CD14-positive monocyte (primary cell): Measurements from ENCODE around the gene PCNT. TPM values are rescaled to one million over a fixed set of nuclear protein-coding genes. Genes with fewer than 3 reads are reported as not detected.

Experiments used
- DNase-seq, 3 donors: peaks; one replicate each; pipeline ENCODE4 v3.0.0-alpha.2; 2011 to 2022
- H2AFZ ChIP-seq: 2 replicates; pipeline ENCODE4 v1.6.0; 2012; ENCODE audit warnings: mild to moderate bottlenecking, low read depth, low read length, inconsistent platforms; ENCODE audit not compliant: insufficient read depth, poor library complexity, severe bottlenecking
- H3K27ac ChIP-seq, 2 donors: 1 replicate in 1 of 2; 2 replicates in 1 of 2; pipeline ENCODE4 v1.5.1; 2012 to 2013; ENCODE audit warnings: low read length in 2 of 2, control low read depth in 1 of 2, inconsistent platforms in 1 of 2, low read depth in 1 of 2, mild to moderate bottlenecking in 1 of 2
- H3K27me3 ChIP-seq, 2 donors: one replicate each; pipeline versions ENCODE4 v1.6.0 to v1.6.1; 2011 to 2013; ENCODE audit warnings: low read length in 2 of 2; ENCODE audit not compliant: control insufficient read depth in 2 of 2, insufficient read depth in 2 of 2
- H3K36me3 ChIP-seq, 2 donors: replicated peaks in 1 of 2; 1 replicate in 1 of 2; 2 replicates in 1 of 2; pipeline versions ENCODE4 v1.5.1 to v1.6.1; 2012 to 2013; ENCODE audit warnings: low read length in 2 of 2, control low read depth in 1 of 2, inconsistent platforms in 1 of 2, mild to moderate bottlenecking in 1 of 2; ENCODE audit not compliant: insufficient read depth in 2 of 2, control insufficient read depth in 1 of 2
- H3K4me1 ChIP-seq, 2 donors: 1 replicate in 1 of 2; 2 replicates in 1 of 2; pipeline versions ENCODE4 v1.5.1 to v1.6.1; 2012 to 2013; ENCODE audit warnings: low read length in 2 of 2, control low read depth in 1 of 2, inconsistent platforms in 1 of 2, mild to moderate bottlenecking in 1 of 2, moderate library complexity in 1 of 2; ENCODE audit not compliant: insufficient read depth in 2 of 2, control insufficient read depth in 1 of 2
- H3K4me2 ChIP-seq: replicated peaks from 2 replicates; pipeline ENCODE3; 2012; ENCODE audit warnings: low read length, moderate library complexity, mild to moderate bottlenecking; ENCODE audit not compliant: poor library complexity, severe bottlenecking; ENCODE audit errors: extremely low read depth
- H3K4me3 ChIP-seq, 3 experiments: fragments of 200-600 bp in 1 of 3; sonication (generic) in 1 of 3; replicated peaks in 1 of 3; 1 replicate in 2 of 3; 2 replicates in 1 of 3; pipeline ENCODE4 v1.5.1; 2011 to 2013; ENCODE audit warnings: low read length in 3 of 3, mild to moderate bottlenecking in 3 of 3, control low read depth in 2 of 3, low read depth in 2 of 3, inconsistent platforms in 1 of 3, moderate library complexity in 1 of 3
- H3K79me2 ChIP-seq: 2 replicates; pipeline ENCODE4 v1.6.0; 2012; ENCODE audit warnings: mild to moderate bottlenecking, control low read depth, inconsistent platforms, low read length, moderate library complexity; ENCODE audit not compliant: insufficient read depth
- H3K9ac ChIP-seq: 2 replicates; pipeline ENCODE4 v1.6.0; 2017; ENCODE audit warnings: low read length, mild to moderate bottlenecking; ENCODE audit not compliant: insufficient read depth, poor library complexity, severe bottlenecking
- H3K9me3 ChIP-seq, 2 donors: replicated peaks in 1 of 2; 1 replicate in 1 of 2; 2 replicates in 1 of 2; pipeline versions ENCODE4 v1.5.1 to v1.6.1; 2012 to 2013; ENCODE audit warnings: low read length in 2 of 2, control low read depth in 1 of 2; ENCODE audit not compliant: control insufficient read depth in 1 of 2, insufficient read depth in 1 of 2
- H4K20me1 ChIP-seq: 2 replicates; pipeline ENCODE4 v1.6.0; 2012; ENCODE audit warnings: mild to moderate bottlenecking, low read length, control low read depth, moderate library complexity; ENCODE audit not compliant: insufficient read depth
- H3K27ac Mint-ChIP-seq, 7 donors: one replicate each; pipeline ENCODE4 v1.8.0; 2020; ENCODE audit warnings: mild to moderate bottlenecking in 7 of 7, mixed read lengths in 7 of 7, moderate library complexity in 6 of 7, inconsistent platforms in 2 of 7
- H3K27me3 Mint-ChIP-seq, 3 donors: one replicate each; pipeline ENCODE4 v1.8.0; 2021 to 2022; ENCODE audit warnings: low read depth in 3 of 3, mild to moderate bottlenecking in 3 of 3, mixed read lengths in 3 of 3, moderate library complexity in 3 of 3, inconsistent platforms in 1 of 3
- H3K36me3 Mint-ChIP-seq, 2 donors: one replicate each; pipeline ENCODE4 v1.8.0; 2020; ENCODE audit warnings: mixed read lengths in 2 of 2, inconsistent platforms in 1 of 2, mild to moderate bottlenecking in 1 of 2
- H3K4me1 Mint-ChIP-seq: one replicate; pipeline ENCODE4 v1.8.0; 2020; ENCODE audit warnings: mild to moderate bottlenecking, mixed read lengths
- H3K4me3 Mint-ChIP-seq, 2 donors: one replicate each; pipeline ENCODE4 v1.8.0; 2020; ENCODE audit warnings: mild to moderate bottlenecking in 2 of 2, mixed read lengths in 2 of 2, moderate library complexity in 1 of 2
- H3K9me3 Mint-ChIP-seq, 7 donors: one replicate each; pipeline ENCODE4 v1.8.0; 2020 to 2022; ENCODE audit warnings: mixed read lengths in 7 of 7, mild to moderate bottlenecking in 6 of 7, moderate library complexity in 6 of 7, inconsistent platforms in 2 of 7
- CTCF ChIP-seq: fragments of 200-600 bp; IDR thresholded peaks from one replicate; pipeline ENCODE4 v1.8.0; 2022; ENCODE audit warnings: antibody characterized with exemption, mild to moderate bottlenecking
- WGBS: methylation state at CpG from one replicate; pipeline ENCODE4 v1.1.5; 2013; ENCODE audit warnings: missing lambda C conversion rate; ENCODE audit not compliant: insufficient coverage; 5-methylcytosine and 5-hydroxymethylcytosine counted together
- intact Hi-C, 2 donors: fragments of 100-400 bp; cut with micrococcal nuclease; formaldehyde crosslinking; loops; one replicate each; pipeline versions ENCODE4 v1.15.0 to v1.15.1; 2023
- polyA plus RNA-seq, 3 donors: library from polyadenylated mRNA; depleted of rRNA in 1 of 3; unstranded in 2 of 3; stranded (reverse) in 1 of 3; fragments of 300-500 nt in 2 of 3; fragments of >200 nt in 1 of 3; fragmentation: Illumina TruSeq in 2 of 3; gene quantifications; 1 replicate in 2 of 3; 2 replicates in 1 of 3; pipeline ENCODE4 v1.2.3, GENCODE V29; 2012 to 2021

The PCNT gene
- polyA plus RNA-seq, 3 donors = 4.2 to 16.3 (median 5.1) TPM

GRCh38 chr21:46424039-46424591, 100.2 kb downstream of the PCNT start:
- Histone ChIP-seq H3K27me3 (no peaks in the 10 kb centered on the region), H3K4me1 (no peaks in the 10 kb centered on the region), H3K27ac (peak overlapping the region in 1 of 2 donors; percentile 26), H2AFZ (no peak overlapping the region), H3K36me3 (peaks cover 39 to 81% of the 10 kb centered on the region in 2 donors), H3K9me3 (no peaks in the 10 kb centered on the region), H3K4me3 (no peak overlapping the region), H3K4me2 (no peak overlapping the region), H3K9ac (no peak overlapping the region), H4K20me1 (no peaks in the 10 kb centered on the region), H3K79me2 (no peaks in the 10 kb centered on the region)
- H3K36me3 Mint-ChIP-seq = peaks cover 52 to 74% of the 10 kb centered on the region in 2 donors
- peak overlapping the region in 3 of 7 donors; percentile 15 to 75 (median 30) for H3K27ac Mint-ChIP-seq
- peaks cover 0 to 2% (median 1%) of the 10 kb centered on the region in 3 donors for H3K27me3 Mint-ChIP-seq
- no peak overlapping the region for H3K4me3 Mint-ChIP-seq
- H3K4me1 Mint-ChIP-seq = peaks cover 2% of the 10 kb centered on the region
- 92% methylated on average over 11 of the region's 17 CpGs for WGBS
- intact Hi-C loops = no loop called here
- no peaks in the 10 kb centered on the region for H3K9me3 Mint-ChIP-seq
- DNase-seq = no peak
- no peak for TF ChIP-seq CTCF

GRCh38 chr21:46424621-46425020, 100.7 kb downstream of the PCNT start:
- no peak overlapping the region for H3K9ac ChIP-seq
- no peak overlapping the region for H2AFZ ChIP-seq
- Mint-ChIP-seq H3K36me3 (peaks cover 51 to 73% of the 10 kb centered on the region in 2 donors), H3K4me3 (no peak overlapping the region), H3K27me3 (peaks cover 0 to 2% (median 1%) of the 10 kb centered on the region in 3 donors), H3K4me1 (peaks cover 2% of the 10 kb centered on the region), H3K27ac (no peak overlapping the region), H3K9me3 (no peaks in the 10 kb centered on the region)
- H3K4me2 ChIP-seq = no peak overlapping the region
- WGBS = no CpG with 5 or more reads among the region's 14 CpGs
- H3K27me3 ChIP-seq = no peaks in the 10 kb centered on the region
- H3K4me1 ChIP-seq = no peaks in the 10 kb centered on the region
- no peak for DNase-seq
- H3K36me3 ChIP-seq = peaks cover 38 to 81% of the 10 kb centered on the region in 2 donors
- no peak for TF ChIP-seq CTCF
- intact Hi-C loops = no loop called here
- no peak overlapping the region for H3K27ac ChIP-seq
- no peaks in the 10 kb centered on the region for H3K79me2 ChIP-seq
- H3K4me3 ChIP-seq = no peak overlapping the region
- no peaks in the 10 kb centered on the region for H4K20me1 ChIP-seq
- H3K9me3 ChIP-seq = no peaks in the 10 kb centered on the region
